Measurements from ENCODE around the gene ROR1. TPM values are rescaled to one million over a fixed set of nuclear protein-coding genes. Genes with fewer than 3 reads are reported as not detected.

Gene ROR1
- total and polyA plus RNA-seq, 2 of the 4 experiments (the other 2 are of a cell fraction) = 4.4 to 10.0 TPM

- H2AK5ac ChIP-seq (ENCODE audit: low read depth, low read length) = 0 out of 2 replicates have a peak overlapping the region, but pooled peaks have one; percentile 20
- peak overlapping the region in 1 of 2 experiments; percentile 74; a peak in 2 of 4 replicates for H4K8ac ChIP-seq (ENCODE audit: low read depth in 2 of 2, low read length in 2 of 2)
- POLR2A ChIA-PET (ENCODE audit: unreplicated experiment) = no interaction called here
- H3K4me1 ChIP-seq (ENCODE audit: control insufficient read depth, insufficient read depth, low read length) = peaks cover 10% of the 10 kb centered on the region
- DNase-seq (peak; percentile 76), ATAC-seq (ENCODE audit: low read depth) (peak; percentile 80)
- no peak overlapping the region for H3K23ac ChIP-seq (ENCODE audit: low read depth, low read length)
- BruUV-seq (replicated peaks) = no TSS peak
- dilution Hi-C loops (cut with HindIII; ENCODE audit: low sequenced_read_pairs, unreplicated experiment) = no loop called here
- H3K4me2 ChIP-seq (ENCODE audit: low read depth, low read length) = peak overlapping the region; percentile 32
- 0 out of 2 replicates have a peak overlapping the region, but pooled peaks have one; percentile 31 for H3K14ac ChIP-seq (replicated peaks; ENCODE audit: low read depth, low read length)
- no peak overlapping the region for H3K56ac ChIP-seq (ENCODE audit: extremely low read depth, insufficient read depth, low read length)
- H2BK120ac ChIP-seq (ENCODE audit: low read depth, low read length) = peak overlapping the region; percentile 19; the same call in 1 of the 2 replicates
- 0 out of 3 replicates have a peak overlapping the region, but pooled peaks have one; percentile 12 for H2BK15ac ChIP-seq (ENCODE audit: low read depth, low read length)
- H3K9ac ChIP-seq (ENCODE audit: low read depth, low read length) = peak overlapping the region; percentile 33; the same call in 1 of the 2 replicates
- no peaks in the 10 kb centered on the region; the same call in 1 of the 2 replicates for H3K27me3 ChIP-seq (ENCODE audit: control insufficient read depth, insufficient read depth, low read length)
- peak overlapping the region; percentile 53 for H4K91ac ChIP-seq (ENCODE audit: insufficient read depth, low read depth, low read length)
- no peak overlapping the region for H2BK5ac ChIP-seq (ENCODE audit: low read depth, low read length, poor library complexity, severe bottlenecking)
- no peaks in the 10 kb centered on the region; a peak in 1 of 4 replicates for H3K79me1 ChIP-seq (ENCODE audit: low read depth in 1 of 2, low read length in 2 of 2)
- peak overlapping the region; percentile 74 for H2AFZ ChIP-seq (replicated peaks; ENCODE audit: low read length, poor library complexity)
- H3K27ac ChIP-seq (ENCODE audit: insufficient read depth, low read length) = peak overlapping the region; percentile 42; the same call in 1 of the 2 replicates
- peak overlapping the region; percentile 1; the same call in 1 of the 2 replicates for H2BK20ac ChIP-seq (ENCODE audit: low read depth, low read length)
- no peaks in the 10 kb centered on the region for H3K36me3 ChIP-seq (ENCODE audit: control insufficient read depth, insufficient read depth, low read length)
- in situ Hi-C loops (cut with MboI; ENCODE audit: low sequenced_read_pairs) = no loop called here
- H3K4me3 ChIP-seq (ENCODE audit: insufficient read depth, low read depth, low read length) = no peak overlapping the region
- 47% methylated on average over 3 of the region's 8 CpGs; no CpG with 5 or more reads in 1 of the 2 experiments for WGBS, 2 experiments (ENCODE audit: extremely low coverage in 2 of 2, insufficient read length in 1 of 2)
- peak overlapping the region; percentile 25 for H4K5ac ChIP-seq (ENCODE audit: low read depth, low read length)
- peak overlapping the region; percentile 34; the same call in 1 of the 2 replicates for H3K4ac ChIP-seq (ENCODE audit: low read depth, low read length)
- peak overlapping the region; percentile 31; the same call in 1 of the 2 replicates for H3K18ac ChIP-seq (ENCODE audit: low read depth, low read length)
- no peaks in the 10 kb centered on the region for H4K20me1 ChIP-seq (ENCODE audit: insufficient read depth, low read length)
- intact Hi-C loops (cut with micrococcal nuclease) = no loop called here
- CTCF ChIA-PET = interaction anchor here (1.2 to 1.6 kb wide), 2 partner anchors 9 to 10 kb away, joined by 4 read pairs; no protein-coding TSS in a partner anchor
- TF ChIP-seq RFX5 (IDR thresholded peaks at IDR 0.05; ENCODE audit: low read depth, low read length) = no peak
- H2AK9ac ChIP-seq (replicated peaks; ENCODE audit: low read depth, low read length, poor library complexity) = no peak overlapping the region
- peaks cover 2% of the 10 kb centered on the region for H3K9me3 ChIP-seq (ENCODE audit: control insufficient read depth, insufficient read depth, low read length)
- peaks cover 6% of the 10 kb centered on the region; the same call in 1 of the 2 replicates for H3K9me1 ChIP-seq (ENCODE audit: insufficient read depth, low read length)
Observed at GRCh38 chr1:63892632-63893395, 119.0 kb downstream of the ROR1 start.
